NOMO-1 (cell line): Measurements from ENCODE around the gene TRIM40.

Experiments used
- DNase-seq, 2 experiments: peaks; one replicate each; lab custom pipeline; 2025; ENCODE audit not compliant: unreplicated experiment in 2 of 2; lab: John Stamatoyannopoulos, UW

The TRIM40 gene

GRCh38 chr6:30147096-30147495 lies 11.2 kb downstream of the TRIM40 start:
- no peak for DNase-seq

GRCh38 chr6:30149234-30149633 lies 13.3 kb downstream of the TRIM40 start:
- no peak for DNase-seq

- DNase-seq: no peak
Observed at GRCh38 chr6:30149858-30150550, 14.1 kb downstream of the TRIM40 start.

GRCh38 chr6:30150671-30151395 lies 14.9 kb downstream of the TRIM40 start:
- no peak for DNase-seq

- DNase-seq: no peak
Observed at GRCh38 chr6:30151580-30151979, 15.6 kb downstream of the TRIM40 start.

- DNase-seq: no peak
Observed at GRCh38 chr6:30152016-30152673, 16.2 kb downstream of the TRIM40 start.

- DNase-seq: no peak
Observed at GRCh38 chr6:30152910-30153610, 17.1 kb downstream of the TRIM40 start.

- DNase-seq: no peak
Observed at GRCh38 chr6:30154061-30154460, 18.1 kb downstream of the TRIM40 start.

- DNase-seq: no peak
Observed at GRCh38 chr6:30154709-30155519, 19.0 kb downstream of the TRIM40 start.

- DNase-seq: no peak
Observed at GRCh38 chr6:30155520-30156261, 19.8 kb downstream of the TRIM40 start.

GRCh38 chr6:30156262-30156599 lies 20.3 kb downstream of the TRIM40 start:
- no peak for DNase-seq

- DNase-seq: no peak
Observed at GRCh38 chr6:30156774-30157173, 20.8 kb downstream of the TRIM40 start.

- DNase-seq: no peak
Observed at GRCh38 chr6:30157581-30157980, 21.6 kb downstream of the TRIM40 start.

GRCh38 chr6:30157999-30158398 lies 22.1 kb downstream of the TRIM40 start:
- DNase-seq: peak in 1 of 2 experiments; percentile 32

GRCh38 chr6:30158475-30159040 lies 22.6 kb downstream of the TRIM40 start:
- no peak for DNase-seq

GRCh38 chr6:30160008-30160784 lies 24.3 kb downstream of the TRIM40 start:
- DNase-seq: no peak

GRCh38 chr6:30160785-30161531 lies 25.0 kb downstream of the TRIM40 start, which contains the start of gene TRIM10:
TSS of gene TRIM10 (minus strand) at chr6:30161211. CDS start at chr6:30160858, 353 bp downstream.
- DNase-seq: no peak
